LHCN-M2 (cell line): Measurements from ENCODE around the gene LST1. TPM values are rescaled to one million over a fixed set of nuclear protein-coding genes. Genes with fewer than 3 reads are reported as not detected.
"Not testable (repeated sequence)": the region's sequence is repeated elsewhere in the genome, so short reads cannot be mapped to it uniquely, and the experiment has no call there.

Experiments
- DNase-seq: peaks from one replicate; pipeline ENCODE4 v3.0.0-alpha.2; 2012; ENCODE audit warnings: low read depth
- total RNA-seq: library from RNA; depleted of rRNA; stranded (reverse); fragments of >200 nt; gene quantifications from 2 replicates; pipeline ENCODE4 v1.2.3, GENCODE V29; 2014

Gene LST1
- total RNA-seq, 1 experiment from 2014 or later: not detected

DNA sequence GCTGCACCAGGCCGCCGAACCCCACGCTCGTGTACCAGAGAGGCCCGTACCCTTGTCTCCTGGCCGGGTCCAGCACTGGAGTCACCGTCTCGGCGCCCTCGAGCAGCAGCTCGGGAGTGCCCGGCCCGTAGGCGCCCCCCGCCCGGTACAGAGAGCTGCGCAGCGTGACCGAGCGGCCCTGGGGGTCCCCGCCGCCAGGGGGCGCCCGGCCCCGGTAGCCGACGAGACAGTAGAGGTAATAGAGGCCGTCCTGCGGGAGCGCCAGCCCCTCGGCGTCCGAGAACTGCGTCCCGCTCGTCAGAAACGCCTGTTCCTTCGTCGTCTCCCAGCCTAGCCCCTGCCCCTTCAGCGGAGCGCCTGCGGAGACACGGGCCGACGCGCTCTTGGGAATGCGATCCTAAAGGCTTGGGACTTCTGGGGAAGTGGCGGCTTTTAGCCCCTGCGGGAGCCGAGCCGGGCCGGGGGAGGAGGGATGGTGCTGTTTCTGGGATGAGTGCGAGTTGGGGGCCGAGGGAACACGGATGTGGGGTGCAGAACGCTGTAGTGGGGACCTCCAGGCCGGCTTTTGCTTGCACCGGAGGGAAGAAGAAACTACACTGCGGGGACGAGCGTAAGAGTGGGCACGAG lies 5.2 kb upstream of the LST1 start:
- DNase-seq: peak; percentile 71

DNA sequence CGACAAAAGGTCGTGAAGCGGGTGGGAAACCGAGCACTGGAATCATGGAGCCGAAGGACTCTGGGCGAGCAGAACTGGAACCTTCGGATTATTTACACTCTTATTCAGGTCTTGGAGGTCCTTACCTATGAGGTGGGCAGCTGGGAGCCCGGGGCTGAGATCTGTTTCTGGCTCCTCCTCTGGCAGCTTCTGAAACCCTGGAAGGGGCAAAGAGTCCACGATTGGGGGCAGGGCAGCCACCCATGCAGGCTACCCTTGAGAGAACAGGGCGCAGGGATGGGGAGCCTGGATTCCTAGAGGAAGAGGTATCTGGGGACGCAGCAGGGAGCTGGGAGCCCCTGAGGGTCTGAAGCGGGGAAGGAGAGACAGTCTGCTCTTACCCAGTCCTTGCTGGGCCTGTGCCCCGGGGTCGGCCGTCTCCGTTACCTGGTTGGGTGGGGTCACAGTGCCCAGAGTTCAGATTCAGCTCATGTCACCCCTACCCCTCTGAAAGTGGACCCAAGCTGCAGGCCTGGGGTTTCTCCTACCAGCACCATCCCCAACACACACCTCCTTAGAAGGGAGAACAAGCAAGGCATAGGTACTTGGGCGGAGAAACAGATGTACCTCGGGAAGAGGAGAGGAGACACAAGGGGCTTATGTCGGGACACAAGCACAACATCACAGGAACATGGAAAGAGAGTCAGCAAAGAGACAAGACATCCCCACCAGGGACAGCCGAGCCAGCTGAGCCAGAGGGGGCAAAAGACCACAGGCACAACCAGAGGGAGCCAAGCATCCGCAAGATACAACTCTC lies 4.4 kb upstream of the LST1 start:
- no peak for DNase-seq

DNA sequence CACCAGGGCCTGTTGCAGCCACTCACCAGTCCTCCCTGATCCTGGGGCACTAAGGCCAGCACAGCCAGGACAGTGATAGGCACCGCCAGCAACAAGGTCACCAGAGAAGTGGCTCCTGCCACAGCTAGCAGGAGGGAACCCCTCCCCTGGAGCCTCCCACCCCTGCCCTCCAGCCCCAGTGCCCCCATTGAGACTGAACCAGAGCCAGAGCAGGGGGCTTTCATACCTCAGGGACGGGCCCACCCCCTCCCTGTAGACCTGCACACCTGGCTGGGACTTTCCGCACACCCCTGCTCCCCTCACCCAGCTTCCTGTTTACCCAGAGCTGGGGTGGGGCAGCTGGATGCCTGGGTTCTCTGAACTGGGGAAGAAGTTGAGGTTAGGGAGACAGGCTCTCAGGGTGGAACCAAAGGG lies 3.8 kb upstream of the LST1 start, which contains the start of gene LTB:
Gene LTB, minus strand, starts transcription at position 195 of the 414 bp plus-strand sequence. Its CDS starts 7 bp downstream, at position 188.
- DNase-seq: no peak

DNA sequence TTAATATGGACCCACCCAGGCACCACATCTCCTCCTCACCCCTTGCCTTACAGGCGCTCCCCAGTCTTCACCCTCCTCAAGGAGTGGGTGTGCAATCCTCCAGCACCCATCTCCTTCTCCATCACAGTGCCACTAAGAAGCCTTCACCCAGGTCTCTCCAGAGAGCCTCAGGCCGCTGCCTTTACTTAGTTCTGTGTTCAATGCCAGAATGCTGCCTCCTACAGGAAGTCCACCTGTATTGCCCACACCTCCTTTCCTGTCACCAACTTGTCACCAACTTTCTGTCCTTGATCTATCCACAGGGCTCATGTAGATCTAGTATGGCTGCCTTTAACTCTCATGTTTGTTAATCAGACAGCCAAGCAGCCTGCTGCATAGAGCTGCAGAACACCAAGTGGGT lies 586 bp upstream of the LST1 start:
- DNase-seq: no peak

DNA sequence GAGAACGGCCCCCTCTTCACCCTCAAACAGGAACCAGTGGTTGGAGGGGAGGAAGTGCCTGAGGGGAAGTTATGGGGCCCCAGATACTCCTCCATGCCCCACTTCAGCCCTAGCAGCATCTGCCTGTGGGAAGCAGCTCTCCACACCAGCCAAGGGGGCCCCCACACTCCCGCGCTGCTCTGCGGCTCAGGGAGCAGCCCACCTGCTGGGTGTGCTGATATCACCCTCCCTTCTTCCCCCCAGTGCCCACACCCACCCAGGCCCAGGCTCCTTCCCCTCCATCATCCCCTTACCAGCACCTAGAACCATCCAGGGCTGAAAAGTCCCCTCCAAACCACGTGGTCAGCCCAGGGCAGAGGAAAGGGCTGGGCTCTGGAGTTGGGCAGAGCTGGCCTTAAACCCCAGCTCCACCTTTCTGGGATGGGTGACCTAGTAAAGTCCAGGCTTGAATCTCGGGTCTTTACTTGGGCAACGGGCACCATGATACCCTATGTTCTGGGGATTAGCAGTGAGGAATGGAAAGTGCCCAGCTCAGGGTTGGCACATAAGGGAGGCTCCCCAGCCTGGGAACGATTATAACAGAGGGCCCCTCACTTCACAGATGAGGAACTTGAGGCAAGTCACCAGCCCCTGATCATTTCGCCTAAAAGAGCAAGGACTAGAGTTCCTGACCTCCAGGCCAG lies 663 bp downstream of the LST1 start:
- DNase-seq: no peak

DNA sequence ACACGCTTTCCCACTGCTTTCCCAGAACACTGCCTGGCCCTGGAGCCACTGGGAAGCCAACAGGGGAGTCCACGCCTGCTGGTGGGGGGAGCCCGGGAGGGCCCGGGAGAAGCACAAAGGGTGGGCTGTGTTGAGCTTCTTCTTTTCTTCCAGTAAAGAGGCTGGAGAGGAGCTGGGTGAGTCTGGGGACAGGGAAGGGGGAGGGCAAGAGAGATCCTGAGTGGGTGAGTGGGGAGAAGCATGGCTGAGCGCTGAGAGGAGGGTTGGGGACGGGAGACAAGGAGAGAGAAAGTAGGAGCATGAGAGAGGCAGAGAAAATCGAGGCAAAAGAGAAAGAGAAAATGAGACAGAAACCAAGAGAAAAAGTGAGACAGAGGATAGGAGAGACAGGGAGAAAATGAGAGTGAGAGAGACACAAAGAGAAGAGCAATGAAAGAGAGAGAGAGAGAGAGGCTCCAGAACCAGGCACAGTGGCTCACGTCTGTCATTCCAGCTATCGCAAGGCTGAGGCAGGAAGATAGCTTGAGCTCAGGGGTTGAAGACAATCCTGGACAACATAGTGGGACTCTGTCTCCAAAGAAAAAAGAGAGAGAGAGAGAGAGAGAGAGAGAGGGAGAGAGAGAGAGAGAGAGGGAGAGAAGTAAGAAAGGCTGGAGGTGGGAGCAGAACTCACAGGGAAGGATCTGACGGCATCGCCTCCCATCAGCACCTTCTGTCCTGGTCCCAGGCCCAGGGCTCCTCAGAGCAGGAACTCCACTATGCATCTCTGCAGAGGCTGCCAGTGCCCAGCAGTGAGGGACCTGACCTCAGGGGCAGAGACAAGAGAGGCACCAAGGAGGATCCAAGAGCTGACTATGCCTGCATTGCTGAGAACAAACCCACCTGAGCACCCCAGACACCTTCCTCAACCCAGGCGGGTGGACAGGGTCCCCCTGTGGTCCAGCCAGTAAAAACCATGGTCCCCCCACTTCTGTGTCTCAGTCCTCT lies 2.0 kb downstream of the LST1 start:
- DNase-seq: no peak

DNA sequence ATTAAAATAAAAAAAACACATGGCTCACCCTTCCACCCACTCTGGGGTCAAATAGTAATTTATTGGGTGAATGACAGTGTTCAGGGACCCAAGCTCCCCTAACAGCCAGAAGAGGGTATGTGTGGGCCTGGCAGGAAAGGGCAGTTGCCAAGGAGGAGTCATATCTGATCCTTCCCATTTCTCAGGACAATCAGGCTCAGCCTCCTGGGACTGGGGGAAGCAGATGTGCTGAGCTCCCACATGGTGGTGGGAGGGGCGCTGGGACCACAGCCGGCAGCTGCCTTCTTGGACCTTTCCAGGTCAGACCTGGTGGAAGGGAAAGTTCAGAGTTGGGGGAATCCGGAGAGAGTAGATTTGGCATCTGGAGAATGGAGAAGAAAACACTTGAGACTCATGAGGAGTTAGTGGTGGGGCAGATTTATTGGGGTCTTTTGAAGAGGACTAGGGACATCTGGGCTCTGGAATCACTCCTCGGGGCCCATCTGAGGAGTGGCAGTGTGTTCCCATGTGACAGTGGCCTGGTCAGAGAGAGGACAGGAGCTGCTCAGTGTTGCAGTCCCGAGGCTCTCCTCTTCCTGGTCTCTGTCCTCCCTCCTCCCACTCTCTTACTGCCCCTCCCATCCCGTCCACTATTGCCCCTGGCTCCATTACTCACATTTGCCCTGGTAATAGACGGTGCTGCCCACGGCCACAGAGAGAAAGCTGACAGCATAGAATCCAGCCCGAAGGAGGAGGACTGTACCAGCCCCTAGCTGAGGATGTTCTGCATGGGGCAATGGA lies 3.0 kb downstream of the LST1 start:
- peak; percentile 56 for DNase-seq

DNA sequence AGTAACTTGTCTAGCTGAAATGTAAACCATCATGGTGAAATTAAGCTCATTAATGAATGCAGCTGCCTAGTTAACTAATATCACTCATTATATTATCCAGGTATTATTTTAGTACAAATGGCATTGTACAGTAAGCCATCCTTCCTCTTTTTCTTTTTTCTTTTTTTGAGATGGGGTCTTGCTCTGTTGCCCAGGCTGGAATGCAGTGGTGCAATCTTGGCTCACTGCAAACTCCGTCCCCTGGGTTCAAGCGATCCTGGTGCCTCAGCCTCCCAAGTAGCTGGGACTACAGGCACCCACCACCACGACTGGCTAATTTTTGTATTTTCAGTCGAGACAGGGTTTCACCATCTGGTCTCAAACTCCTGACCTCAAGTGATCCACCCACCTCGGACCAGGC lies 4.6 kb downstream of the LST1 start:
- DNase-seq: not testable (repeated sequence)

DNA sequence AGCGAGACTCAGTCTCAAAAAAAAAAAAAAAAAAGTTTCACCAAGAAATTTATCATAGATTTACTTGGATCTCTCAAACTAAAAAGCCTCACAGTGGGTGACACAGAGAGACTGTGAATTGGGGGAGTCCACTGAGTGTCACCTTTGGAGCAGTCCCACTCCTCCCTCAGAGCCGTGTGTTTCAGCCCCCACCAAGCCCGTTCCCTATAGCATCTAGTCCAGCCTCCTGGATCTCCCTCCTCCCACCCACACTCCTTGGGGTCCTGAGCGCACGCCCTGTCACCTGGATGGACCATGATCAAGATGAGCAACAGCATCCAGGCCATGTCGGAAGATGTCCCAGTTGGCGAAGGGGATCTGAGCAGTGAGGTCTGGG lies 6.3 kb downstream of the LST1 start:
- no peak for DNase-seq

DNA sequence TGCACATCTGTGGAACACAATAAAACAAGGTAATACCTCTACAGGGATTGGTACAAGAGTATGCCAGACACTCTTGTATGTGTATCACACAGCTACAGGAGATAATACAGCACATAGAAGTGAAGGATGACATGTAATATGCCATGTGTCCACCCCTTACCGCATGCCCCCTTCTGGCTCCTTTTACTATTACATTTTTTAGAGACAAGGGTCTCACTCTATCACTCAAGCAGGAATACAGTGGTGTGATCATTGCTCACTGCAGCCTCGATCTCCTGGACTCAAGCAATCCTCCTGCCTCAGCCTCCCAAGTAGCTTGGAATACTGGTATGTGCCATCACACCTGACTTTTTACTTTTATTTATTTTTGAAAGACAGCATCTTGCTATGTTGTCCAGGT lies 10.9 kb downstream of the LST1 start:
- peak; percentile 35 for DNase-seq

DNA sequence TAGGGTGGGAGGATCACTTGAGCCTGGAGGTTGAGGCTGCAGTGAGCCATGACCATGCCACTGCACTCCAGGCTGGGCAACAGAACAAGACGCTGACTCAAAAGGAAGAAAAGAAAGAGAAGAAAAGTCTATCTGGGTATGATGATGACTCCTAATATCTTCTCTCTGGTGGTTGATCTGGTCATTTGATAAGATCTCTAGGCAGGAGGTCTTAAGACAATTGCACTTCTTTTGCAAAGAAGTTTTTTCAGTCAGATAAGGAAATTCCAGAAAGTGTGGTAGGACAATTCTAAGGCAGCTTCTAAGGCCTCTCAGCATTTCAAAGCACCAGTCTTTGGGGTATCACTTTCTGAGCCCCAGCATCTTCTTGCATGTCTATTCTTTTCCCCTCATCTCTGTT lies 21.2 kb downstream of the LST1 start:
- DNase-seq: no peak

DNA sequence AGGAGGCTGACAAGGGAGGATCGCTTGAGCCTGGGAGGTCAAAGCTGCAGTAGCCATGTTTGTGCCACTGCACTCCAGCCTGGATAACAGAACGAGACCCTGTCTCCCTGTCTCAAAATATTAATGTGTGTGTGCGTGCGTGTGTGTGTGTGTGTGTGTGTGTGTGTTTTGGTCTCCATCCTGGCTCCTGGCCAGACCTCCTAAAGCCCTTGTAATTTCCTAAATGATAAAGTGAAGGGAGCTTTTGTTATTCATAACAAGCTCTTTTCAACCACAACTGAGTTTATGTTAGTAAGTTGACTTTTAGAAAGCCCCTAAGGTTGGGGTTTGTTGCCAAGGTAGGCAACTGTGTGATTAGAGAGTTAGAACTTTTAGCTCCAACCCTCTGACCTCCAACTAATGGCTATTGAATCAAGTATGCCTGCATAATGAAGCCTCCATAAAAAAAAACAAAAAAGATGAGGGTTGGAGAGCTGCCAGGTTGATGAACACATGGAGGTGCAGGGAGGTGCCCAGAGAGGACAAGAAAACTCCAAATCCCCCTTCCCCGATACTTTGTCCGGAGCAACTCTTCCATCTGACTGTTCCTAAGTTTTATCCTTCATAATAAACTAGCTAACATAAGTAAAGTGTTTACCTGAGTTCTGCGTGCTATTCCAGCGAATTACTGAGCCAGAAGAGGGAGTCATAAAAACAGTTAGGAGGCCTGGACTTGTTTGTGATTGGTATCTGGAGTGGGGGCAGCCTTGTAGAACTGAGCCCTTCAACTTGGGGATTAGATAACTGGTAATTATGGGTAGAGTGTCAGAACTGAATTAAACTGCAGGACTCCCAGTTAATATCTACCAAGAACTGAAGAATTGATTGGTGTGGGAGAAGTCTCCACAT lies 23.7 kb downstream of the LST1 start:
- no peak for DNase-seq

DNA sequence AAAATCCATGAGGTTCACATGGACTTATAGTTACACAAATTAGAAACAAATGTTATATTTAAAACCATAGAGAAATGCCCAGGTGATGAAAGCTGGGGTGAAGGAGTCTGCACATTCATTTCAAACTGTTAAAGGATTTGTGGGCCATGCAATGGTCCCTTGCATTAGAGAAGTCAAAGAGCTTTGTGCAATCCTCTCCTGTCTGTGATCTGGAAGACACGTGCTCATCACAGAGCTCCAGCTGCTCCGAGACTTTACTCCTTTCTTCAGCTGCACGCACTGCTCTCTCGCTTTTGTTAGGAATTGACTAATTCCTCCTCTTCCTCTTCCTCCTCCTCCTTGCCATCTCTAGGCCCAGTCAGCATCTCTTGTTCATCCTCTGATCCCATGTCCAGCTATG lies 24.9 kb downstream of the LST1 start:
- no peak for DNase-seq

DNA sequence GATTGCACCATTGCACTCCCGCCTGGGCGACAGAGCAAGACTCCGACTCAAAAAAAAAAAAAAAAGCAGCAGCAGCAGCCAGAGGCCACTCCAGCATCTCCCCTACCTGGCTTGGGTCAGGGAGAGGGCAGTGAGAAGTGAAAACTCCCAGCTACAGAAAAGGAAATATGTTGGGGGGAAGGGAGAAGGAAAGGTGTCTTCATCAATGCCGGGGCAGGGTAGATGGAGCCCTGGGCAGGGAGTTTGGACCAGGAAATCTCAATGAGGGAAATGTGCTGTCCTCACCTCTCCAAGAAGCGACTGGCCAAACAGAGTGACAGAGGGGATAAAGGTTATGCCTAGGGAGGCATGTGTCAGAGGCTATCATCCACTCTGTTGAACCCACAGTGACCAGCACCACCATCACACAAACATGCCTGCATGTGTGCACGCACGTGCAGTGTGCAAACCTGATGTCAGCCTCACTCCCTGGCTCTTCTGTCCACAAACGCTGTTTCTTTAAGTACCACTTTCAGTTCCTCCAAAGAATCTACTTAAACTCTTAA lies 28.1 kb downstream of the LST1 start:
- no peak for DNase-seq

DNA sequence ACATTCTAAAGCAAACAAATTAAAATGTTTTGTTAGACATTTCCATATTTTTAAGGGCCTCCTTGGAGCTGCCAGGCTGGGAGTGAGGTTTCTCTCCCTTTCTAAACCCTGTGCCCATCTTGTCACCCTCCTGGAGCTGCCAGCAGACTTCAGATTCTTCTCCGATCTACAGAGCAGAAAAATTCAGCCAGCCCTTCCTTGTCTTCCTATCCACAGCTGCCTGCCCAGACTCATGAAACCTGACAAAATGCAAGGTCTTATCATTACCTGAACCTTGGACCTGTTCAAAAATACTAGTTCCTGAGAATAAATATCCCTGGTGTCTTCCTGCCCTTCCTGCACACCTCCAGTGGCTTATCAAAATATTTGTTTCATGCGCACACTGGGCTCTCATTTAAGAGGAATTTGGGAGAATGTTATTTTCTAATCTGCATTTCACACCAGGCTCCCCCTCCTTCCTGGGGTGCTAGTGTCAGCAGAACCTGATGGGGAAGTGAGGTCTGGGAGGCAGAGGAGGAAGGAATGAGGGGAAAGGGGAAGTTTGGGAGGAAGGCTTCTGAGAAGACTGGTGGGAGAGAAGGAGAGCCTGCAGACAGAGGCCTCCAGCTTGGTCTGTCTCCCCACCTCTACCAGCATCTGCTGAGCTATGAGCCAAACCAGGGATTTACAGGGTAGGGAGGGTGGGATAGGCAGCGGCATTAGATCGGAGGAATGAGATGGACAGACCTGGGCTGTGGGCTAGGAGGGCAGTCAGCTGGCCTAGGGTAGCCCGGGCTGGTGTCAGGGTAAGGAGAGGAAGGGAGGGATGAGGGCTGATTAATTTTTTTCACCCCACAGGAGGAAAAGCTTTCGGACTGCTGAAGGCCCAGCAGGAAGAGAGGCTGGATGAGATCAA lies 28.9 kb downstream of the LST1 start, which contains the start of gene AIF1:
Gene AIF1, plus strand, starts transcription at position 551 of the 895 bp plus-strand sequence. Its CDS starts 96 bp downstream, at position 647.
- DNase-seq: no peak

DNA sequence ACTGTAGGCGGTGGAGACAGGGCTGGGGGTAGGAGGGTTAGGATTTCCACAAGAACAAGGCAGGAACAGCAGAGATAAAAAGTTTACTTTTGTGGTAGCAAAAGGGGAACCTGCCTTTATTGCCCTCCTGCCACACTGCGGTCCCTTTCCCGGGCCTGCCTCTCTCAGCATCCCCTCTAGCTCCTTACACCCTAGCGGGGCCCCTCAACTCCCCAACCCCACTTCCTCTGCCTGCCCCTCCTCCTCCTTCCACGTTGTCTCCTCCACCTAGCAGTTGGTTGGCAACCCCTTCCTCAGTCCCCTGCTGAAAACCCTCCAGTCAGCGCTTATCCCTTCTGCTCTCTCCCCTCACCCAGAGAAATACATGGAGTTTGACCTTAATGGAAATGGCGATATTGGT lies 29.7 kb downstream of the LST1 start:
- no peak for DNase-seq

DNA sequence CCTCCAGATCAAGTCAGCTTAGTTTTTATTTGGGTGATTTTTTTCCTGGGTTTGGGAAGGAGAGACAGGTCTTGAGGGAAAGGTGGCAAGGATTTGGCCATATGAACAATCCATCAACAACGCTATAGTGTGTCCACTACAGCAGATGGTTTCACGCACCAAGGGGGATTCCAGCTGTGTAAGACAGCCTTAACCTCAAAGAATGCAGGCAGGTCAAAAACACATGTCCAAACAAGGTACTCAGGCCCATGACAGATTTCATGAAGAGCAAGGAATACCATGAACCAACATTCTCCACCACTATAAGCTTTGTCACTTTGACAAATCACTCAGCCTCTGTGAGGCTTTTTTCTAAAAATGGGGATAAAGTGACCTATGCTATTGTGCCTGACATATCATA lies 30.9 kb downstream of the LST1 start:
- no peak for DNase-seq
